ENCODE measurements around the gene HEXB.

GRCh38 chr5:74722271-74722670, 37.2 kb downstream of the HEXB start:
- TF ChIP-seq CTCF (IDR thresholded peaks at IDR 0.05; ENCODE audit: control extremely low read depth in 1 of 3, insufficient read depth in 1 of 3, low read depth in 1 of 3, low read length in 3 of 3): no peak
- no peak for TF ChIP-seq ZNF274 (IDR thresholded peaks at IDR 0.05; ENCODE audit: borderline replicate concordance, extremely low read depth, low read length)
- TF ChIP-seq SIN3A (conservative IDR thresholded peaks at IDR 0.05 in 1 of 2, IDR thresholded peaks at IDR 0.05 in 1 of 2; ENCODE audit: low read depth in 1 of 2, low read length in 2 of 2): no peak
- no peak for TF ChIP-seq GABPA (IDR thresholded peaks at IDR 0.05; ENCODE audit: borderline replicate concordance, insufficient read depth, low read length)
- TF ChIP-seq ATF2 (IDR thresholded peaks at IDR 0.05; ENCODE audit: low read length): no peak
- no peak for TF ChIP-seq EGR1 (IDR thresholded peaks at IDR 0.05; ENCODE audit: borderline replicate concordance, low read depth, low read length)
- TF ChIP-seq CEBPB (IDR thresholded peaks at IDR 0.05; ENCODE audit: low read depth, low read length): no peak
- TF ChIP-seq CREB1 (IDR thresholded peaks at IDR 0.05): no peak
- TF ChIP-seq YY1 (IDR thresholded peaks at IDR 0.05; ENCODE audit: low read depth, low read length): no peak
- no peak for TF ChIP-seq POLR2A (IDR thresholded peaks at IDR 0.05; ENCODE audit: control extremely low read depth in 1 of 2, low read depth in 2 of 2, low read length in 2 of 2)
- TF ChIP-seq USF2 (IDR thresholded peaks at IDR 0.05; ENCODE audit: low read length): no peak
- no peak for TF ChIP-seq PHF8 (conservative IDR thresholded peaks at IDR 0.05; ENCODE audit: low read depth, low read length)
